Mesenchymal stem cell (in vitro differentiated cells and primary cell): ENCODE data around the gene COL4A1.

Experiments used
- DNase-seq: peaks from one replicate; pipeline ENCODE4 v3.0.0-alpha.2; 2013
- H2AFZ ChIP-seq: one replicate; pipeline ENCODE4 v1.6.1; 2013; ENCODE audit warnings: low read depth, mild to moderate bottlenecking, control low read depth, inconsistent platforms, low read length, moderate library complexity
- H2AK5ac ChIP-seq: 2 replicates; pipeline ENCODE4 v1.6.1; 2013; ENCODE audit warnings: low read length, moderate library complexity, mild to moderate bottlenecking, inconsistent platforms; ENCODE audit not compliant: severe bottlenecking
- H2BK120ac ChIP-seq: one replicate; pipeline ENCODE4 v1.6.1; 2013; ENCODE audit warnings: low read depth, mild to moderate bottlenecking, inconsistent platforms, low read length, moderate library complexity
- H2BK12ac ChIP-seq, 2 experiments: one replicate each; pipeline ENCODE4 v1.6.1; 2013; ENCODE audit warnings: inconsistent platforms in 2 of 2, low read length in 2 of 2, mild to moderate bottlenecking in 2 of 2, moderate library complexity in 2 of 2, control low read depth in 1 of 2
- H2BK15ac ChIP-seq: one replicate; pipeline ENCODE4 v1.6.1; 2013; ENCODE audit warnings: mild to moderate bottlenecking, low read depth, inconsistent platforms; ENCODE audit not compliant: poor library complexity, severe bottlenecking
- H2BK5ac ChIP-seq: 2 replicates; pipeline ENCODE4 v1.6.1; 2013; ENCODE audit warnings: low read depth, mild to moderate bottlenecking, low read length, control low read depth, inconsistent platforms; ENCODE audit not compliant: poor library complexity, severe bottlenecking
- H3K14ac ChIP-seq, 2 experiments: one replicate each; pipeline ENCODE4 v1.6.1; 2013; ENCODE audit warnings: inconsistent platforms in 2 of 2, low read length in 2 of 2, control low read depth in 1 of 2, mild to moderate bottlenecking in 1 of 2, moderate library complexity in 1 of 2
- H3K18ac ChIP-seq, 2 experiments: one replicate each; pipeline ENCODE4 v1.6.1; 2013; ENCODE audit warnings: inconsistent platforms in 2 of 2, low read length in 2 of 2, control low read depth in 1 of 2, low read depth in 1 of 2, mild to moderate bottlenecking in 1 of 2
- H3K23ac ChIP-seq, 2 experiments: one replicate each; pipeline ENCODE4 v1.6.1; 2013; ENCODE audit warnings: inconsistent platforms in 2 of 2, low read length in 2 of 2, mild to moderate bottlenecking in 2 of 2, moderate library complexity in 2 of 2, control low read depth in 1 of 2
- H3K27ac ChIP-seq: 2 replicates; pipeline ENCODE4 v1.5.1; 2013; ENCODE audit warnings: mild to moderate bottlenecking, moderate library complexity, low read length, control low read depth, inconsistent platforms; ENCODE audit not compliant: poor library complexity, severe bottlenecking
- H3K27me3 ChIP-seq, 2 experiments: 2 replicates each; pipeline versions ENCODE4 v1.6.1 to v1.7.0; 2013; ENCODE audit warnings: low read length in 2 of 2, mild to moderate bottlenecking in 2 of 2, moderate library complexity in 2 of 2, control low read depth in 1 of 2, inconsistent platforms in 1 of 2; ENCODE audit not compliant: control insufficient read depth in 1 of 2, insufficient read depth in 1 of 2
- H3K36me3 ChIP-seq, 2 experiments: 2 replicates each; pipeline versions ENCODE4 v1.6.1 to v1.7.0; 2013; ENCODE audit warnings: low read length in 2 of 2, control low read depth in 1 of 2, inconsistent platforms in 1 of 2, low read depth in 1 of 2, mild to moderate bottlenecking in 1 of 2; ENCODE audit not compliant: insufficient read depth in 2 of 2, control insufficient read depth in 1 of 2
- H3K4ac ChIP-seq, 2 experiments: one replicate each; pipeline ENCODE4 v1.6.1; 2013; ENCODE audit warnings: inconsistent platforms in 2 of 2, low read length in 2 of 2, mild to moderate bottlenecking in 2 of 2, moderate library complexity in 2 of 2, control low read depth in 1 of 2, low read depth in 1 of 2
- H3K4me1 ChIP-seq: 2 replicates; pipeline ENCODE4 v1.6.1; 2013; ENCODE audit warnings: low read depth, low read length, control low read depth; ENCODE audit not compliant: control insufficient read depth, insufficient read depth
- H3K4me2 ChIP-seq: 2 replicates; pipeline ENCODE4 v1.6.1; 2013; ENCODE audit warnings: low read length, mild to moderate bottlenecking, inconsistent platforms; ENCODE audit not compliant: poor library complexity, severe bottlenecking
- H3K4me3 ChIP-seq, 2 experiments: 2 replicates each; pipeline versions ENCODE4 v1.5.1 to v1.7.0; 2013; ENCODE audit warnings: low read length in 2 of 2, mild to moderate bottlenecking in 2 of 2, control low read depth in 1 of 2, low read depth in 1 of 2; ENCODE audit not compliant: insufficient read depth in 1 of 2
- H3K79me1 ChIP-seq: replicated peaks from 2 replicates; pipeline ENCODE4 v1.6.1; 2013; ENCODE audit warnings: mild to moderate bottlenecking, control low read depth, low read length, inconsistent platforms; ENCODE audit not compliant: poor library complexity, severe bottlenecking
- H3K9ac ChIP-seq: 2 replicates; pipeline ENCODE4 v1.7.0; 2013; ENCODE audit warnings: mild to moderate bottlenecking, low read length, moderate library complexity
- H3K9me3 ChIP-seq: 2 replicates; pipeline ENCODE4 v1.7.0; 2013; ENCODE audit warnings: mild to moderate bottlenecking, low read length; ENCODE audit not compliant: control insufficient read depth
- H4K8ac ChIP-seq: one replicate; pipeline ENCODE4 v1.6.1; 2013; ENCODE audit warnings: inconsistent platforms, mild to moderate bottlenecking, low read length, moderate library complexity
- H4K91ac ChIP-seq: one replicate; pipeline ENCODE4 v1.6.1; 2013; ENCODE audit warnings: mild to moderate bottlenecking, low read length, inconsistent platforms
- WGBS: methylation state at CpG from one replicate; pipeline ENCODE4 v1.1.7; 2013; ENCODE audit warnings: mixed read lengths; 5-methylcytosine and 5-hydroxymethylcytosine counted together

Gene COL4A1

DNA sequence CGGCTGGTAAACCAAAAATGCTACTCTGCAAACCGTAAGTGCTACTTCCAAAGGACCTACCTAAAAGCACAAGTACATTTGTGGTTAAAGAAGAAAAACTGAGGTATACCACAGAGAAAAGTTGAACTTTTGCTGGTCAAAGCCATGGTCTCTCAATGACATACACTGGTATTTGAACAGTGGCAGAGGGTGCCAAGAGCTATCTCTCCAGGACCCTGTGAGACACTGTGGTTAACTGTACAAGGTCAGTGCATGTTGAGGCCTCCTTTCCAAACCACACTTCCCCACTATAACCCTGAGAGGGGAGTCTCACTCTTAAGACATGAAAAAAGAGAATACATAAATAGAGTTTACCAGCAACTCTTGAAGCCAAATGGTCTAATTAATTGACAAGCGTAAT lies 49.5 kb downstream of the COL4A1 start:
- no CpG with 5 or more reads among the region's 3 CpGs for WGBS
- Histone ChIP-seq H3K27ac (no peak overlapping the region), H2BK5ac (no peak overlapping the region), H3K23ac (no peak overlapping the region), H2BK15ac (no peak overlapping the region), H3K14ac (no peak overlapping the region), H3K9ac (no peak overlapping the region), H4K8ac (no peak overlapping the region), H3K4ac (no peak overlapping the region), H2AK5ac (no peak overlapping the region), H2AFZ (no peak overlapping the region), H2BK12ac (no peak overlapping the region), H3K4me2 (no peak overlapping the region), H3K36me3 (peaks cover 0 to 13% of the 10 kb centered on the region in 2 experiments), H3K4me1 (peaks cover 28% of the 10 kb centered on the region), H3K79me1 (peaks cover 11% of the 10 kb centered on the region), H3K4me3 (no peak overlapping the region), H3K18ac (no peak overlapping the region), H2BK120ac (no peak overlapping the region), H3K27me3 (no peaks in the 10 kb centered on the region), H4K91ac (no peak overlapping the region), H3K9me3 (no peaks in the 10 kb centered on the region)
- DNase-seq = no peak

DNA sequence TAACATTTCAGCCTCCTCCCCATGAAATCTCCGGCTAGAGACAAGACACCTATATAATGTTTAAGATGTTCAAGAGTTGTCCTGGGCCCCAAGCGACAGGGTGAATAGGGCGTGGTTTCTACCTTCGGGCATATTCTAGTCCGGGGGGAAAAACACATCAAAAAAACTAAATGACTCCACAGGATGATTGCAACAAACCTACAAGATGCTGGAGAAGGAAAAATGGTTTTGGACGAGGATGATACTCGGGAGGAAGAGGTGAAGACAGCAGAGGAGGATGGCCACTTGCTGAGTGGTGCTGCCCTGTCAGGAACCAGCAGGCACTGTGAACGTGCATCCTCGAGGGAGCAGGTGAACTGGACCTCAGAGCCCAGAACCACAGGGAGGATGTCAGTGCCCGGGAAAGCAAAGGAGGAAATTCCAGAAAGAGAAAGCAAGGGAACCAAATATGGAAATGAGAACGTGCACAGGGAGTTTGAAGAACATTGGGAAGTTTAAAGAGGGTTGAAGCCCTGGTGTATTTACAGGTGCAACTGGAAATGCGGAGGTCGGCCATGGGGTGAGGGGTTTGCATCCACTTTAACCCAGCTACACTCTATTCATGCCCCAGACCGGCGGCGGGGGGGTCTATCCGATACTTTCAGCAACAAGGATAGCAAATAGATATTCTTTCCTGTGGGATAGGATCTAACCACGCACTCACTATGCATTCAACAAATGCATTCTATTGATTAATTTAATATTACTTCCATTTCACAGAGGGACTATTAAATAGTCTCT lies 50.6 kb downstream of the COL4A1 start:
- Histone ChIP-seq H3K4me2 (no peak overlapping the region), H2BK12ac (peak overlapping the region in 1 of 2 experiments; percentile 45), H3K9ac (no peak overlapping the region), H4K8ac (peak overlapping the region; percentile 27), H3K79me1 (peaks cover 10% of the 10 kb centered on the region), H3K18ac (peak overlapping the region; percentile 3 to 31), H3K9me3 (no peaks in the 10 kb centered on the region), H3K4ac (no peak overlapping the region), H2BK15ac (no peak overlapping the region), H2AK5ac (peak overlapping the region; percentile 6), H3K36me3 (peaks cover 0 to 16% of the 10 kb centered on the region in 2 experiments), H3K27ac (peak overlapping the region; percentile 3), H4K91ac (peak overlapping the region; percentile 19), H3K27me3 (no peaks in the 10 kb centered on the region), H2BK120ac (no peak overlapping the region), H2BK5ac (no peak overlapping the region), H3K14ac (no peak overlapping the region), H2AFZ (no peak overlapping the region), H3K4me1 (peaks cover 22% of the 10 kb centered on the region), H3K23ac (no peak overlapping the region), H3K4me3 (no peak overlapping the region)
- WGBS = 87% methylated on average over 13 of the region's 18 CpGs
- DNase-seq = no peak

DNA sequence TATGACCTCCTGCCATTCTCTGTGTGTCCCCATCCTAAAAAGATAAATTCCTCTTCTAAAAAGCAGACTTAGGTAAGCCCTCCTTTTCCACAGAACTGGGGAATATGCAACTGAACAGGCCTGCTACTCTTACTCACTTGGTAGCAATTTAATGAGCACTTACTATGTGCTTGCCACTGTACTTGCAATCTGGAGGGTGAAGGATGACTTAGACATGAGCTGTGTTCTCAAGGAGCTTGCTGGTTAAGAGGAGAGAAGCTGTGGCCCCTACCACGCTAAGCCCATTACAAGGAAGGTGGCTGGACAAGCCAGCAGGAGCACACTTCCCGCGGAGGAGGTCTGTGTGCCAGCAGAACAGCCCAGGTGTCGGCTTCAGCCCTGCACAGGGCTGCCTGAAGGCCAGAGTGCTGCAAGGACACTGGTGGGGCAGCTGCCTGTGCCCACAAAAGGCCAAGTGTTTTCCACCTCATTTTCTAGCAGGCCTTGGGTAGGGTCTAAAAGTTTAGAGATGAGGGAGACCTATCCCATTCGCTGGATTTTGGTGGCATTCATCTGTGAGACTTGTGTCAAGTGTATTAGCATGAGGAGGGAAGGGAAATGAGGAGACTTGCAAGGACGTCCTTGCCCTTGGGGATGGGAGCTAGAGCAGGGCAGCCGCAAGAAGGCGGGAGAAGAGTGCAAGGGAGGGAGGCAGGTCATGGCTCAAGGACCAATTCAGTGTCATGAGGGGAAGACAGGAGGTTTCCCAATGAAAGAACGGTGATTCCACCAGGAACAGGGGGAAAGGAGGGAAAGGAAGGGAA lies 52.0 kb downstream of the COL4A1 start:
- peaks cover 23% of the 10 kb centered on the region for H3K4me1 ChIP-seq
- peak overlapping the region; percentile 65 for H4K91ac ChIP-seq
- H3K4me3 ChIP-seq = no peak overlapping the region
- peak overlapping the region; percentile 10 to 19 for H3K4ac ChIP-seq
- H2AFZ ChIP-seq = no peak overlapping the region
- peaks cover 0 to 20% of the 10 kb centered on the region in 2 experiments for H3K36me3 ChIP-seq
- H3K9me3 ChIP-seq = no peaks in the 10 kb centered on the region
- peak overlapping the region in 1 of 2 experiments; percentile 2 for H3K14ac ChIP-seq
- no peak overlapping the region for H2BK15ac ChIP-seq
- no peak overlapping the region for H3K4me2 ChIP-seq
- WGBS = 78% methylated on average over 9 of the region's 9 CpGs
- H2BK120ac ChIP-seq = no peak overlapping the region
- no peak overlapping the region for H3K9ac ChIP-seq
- no peaks in the 10 kb centered on the region for H3K27me3 ChIP-seq
- H3K79me1 ChIP-seq = peaks cover 7% of the 10 kb centered on the region
- peak overlapping the region in 1 of 2 experiments; percentile 38 for H2BK12ac ChIP-seq
- DNase-seq = peak; percentile 72
- H4K8ac ChIP-seq = peak overlapping the region; percentile 89
- peak overlapping the region in 1 of 2 experiments; percentile 40 for H3K23ac ChIP-seq
- peak overlapping the region; percentile 4 to 60 for H3K18ac ChIP-seq
- H2AK5ac ChIP-seq = no peak overlapping the region
- H3K27ac ChIP-seq = peak overlapping the region; percentile 8
- H2BK5ac ChIP-seq = no peak overlapping the region

DNA sequence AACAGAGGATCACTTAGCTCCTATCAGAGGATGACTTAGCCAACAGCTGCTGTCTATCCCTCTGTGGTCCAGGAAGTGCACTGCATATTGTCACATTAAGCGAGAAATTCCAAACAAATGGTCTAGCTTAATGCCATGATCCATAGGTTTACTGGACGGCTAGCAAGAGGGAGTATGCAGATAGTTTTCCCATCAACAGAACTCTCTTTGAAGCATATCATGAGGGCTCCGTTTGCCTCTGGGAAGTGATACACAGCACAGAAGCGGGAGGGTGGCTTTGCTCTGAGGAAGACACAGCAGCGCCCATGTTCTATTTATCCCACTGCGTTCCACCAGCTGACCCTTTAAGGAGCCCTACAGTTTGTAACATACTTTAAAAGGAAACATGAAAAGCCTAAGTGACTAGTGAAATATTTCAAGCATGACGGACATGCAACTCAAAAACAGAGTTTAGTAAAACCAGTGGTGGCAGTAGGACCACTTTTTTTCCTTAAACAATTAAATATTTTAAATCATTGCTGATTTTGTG lies 52.7 kb downstream of the COL4A1 start:
- Histone ChIP-seq H3K4me3 (no peak overlapping the region), H3K9me3 (no peaks in the 10 kb centered on the region), H3K23ac (no peak overlapping the region), H3K4me2 (no peak overlapping the region), H4K8ac (no peak overlapping the region), H3K4me1 (peaks cover 26% of the 10 kb centered on the region), H4K91ac (no peak overlapping the region), H3K4ac (no peak overlapping the region), H3K14ac (no peak overlapping the region), H2AFZ (no peak overlapping the region), H2BK5ac (no peak overlapping the region), H3K36me3 (peaks cover 0 to 23% of the 10 kb centered on the region in 2 experiments), H3K9ac (no peak overlapping the region), H3K27ac (peak overlapping the region; percentile 61), H2AK5ac (no peak overlapping the region), H2BK15ac (no peak overlapping the region), H3K18ac (peak overlapping the region in 1 of 2 experiments; percentile 14), H3K79me1 (peaks cover 7% of the 10 kb centered on the region), H3K27me3 (no peaks in the 10 kb centered on the region), H2BK120ac (no peak overlapping the region), H2BK12ac (peak overlapping the region in 1 of 2 experiments; percentile 57)
- WGBS = 44% methylated on average over 7 of the region's 7 CpGs
- peak; percentile 86 for DNase-seq
